ENCODE data around the gene WDR20. TPM values are rescaled to one million over a fixed set of nuclear protein-coding genes. Genes with fewer than 3 reads are reported as not detected.

The WDR20 gene
- total and polyA plus RNA-seq, 2 experiments from 2014 or later = 15.3 to 24.0 TPM

GRCh38 chr14:102213984-102214658 lies 74.4 kb downstream of the WDR20 start:
- no peaks in the 10 kb centered on the region for H3K9me3 ChIP-seq (ENCODE audit: low read depth)
- H3K79me2 ChIP-seq = peaks cover 39% of the 10 kb centered on the region
- H3K4me1 ChIP-seq (ENCODE audit: insufficient read depth) = peaks cover 10% of the 10 kb centered on the region
- no peak overlapping the region for H2AFZ ChIP-seq
- H3K9me2 ChIP-seq (replicated peaks; ENCODE audit: insufficient read depth) = no peaks in the 10 kb centered on the region
- no peak overlapping the region for H3K4me2 ChIP-seq
- TF ChIP-seq CTCF (IDR thresholded peaks at IDR 0.05; ENCODE audit: poor library complexity) (no peak), EZH2 (IDR thresholded peaks at IDR 0.05; ENCODE audit: borderline replicate concordance) (no peak), EZH2phosphoT487 (IDR thresholded peaks at IDR 0.05; ENCODE audit: low read depth, severe bottlenecking, unreplicated experiment) (no peak)
- 90% methylated on average over 24 of the region's 25 CpGs for WGBS (ENCODE audit: low lambda C conversion rate, missing lambda C conversion rate)
- no peak overlapping the region for H3K4me3 ChIP-seq
- H3K27ac ChIP-seq = no peak overlapping the region
- H4K20me1 ChIP-seq (ENCODE audit: insufficient read depth, poor library complexity, severe bottlenecking) = peaks cover 25% of the 10 kb centered on the region
- H3K27me3 ChIP-seq = no peaks in the 10 kb centered on the region
- no peak for DNase-seq (ENCODE audit: low spot score)
- no peaks in the 10 kb centered on the region for H3K36me3 ChIP-seq (replicated peaks; ENCODE audit: insufficient read depth, low read depth)

- no peak overlapping the region for H2AFZ ChIP-seq
Observed at GRCh38 chr14:102215071-102215470, 75.4 kb downstream of the WDR20 start.

GRCh38 chr14:102215576-102216250 lies 76.0 kb downstream of the WDR20 start:
- Histone ChIP-seq H3K4me1 (ENCODE audit: insufficient read depth) (peaks cover 10% of the 10 kb centered on the region), H3K36me3 (replicated peaks; ENCODE audit: insufficient read depth, low read depth) (no peaks in the 10 kb centered on the region), H3K27ac (no peak overlapping the region), H2AFZ (no peak overlapping the region), H3K9me2 (replicated peaks; ENCODE audit: insufficient read depth) (no peaks in the 10 kb centered on the region), H4K20me1 (ENCODE audit: insufficient read depth, poor library complexity, severe bottlenecking) (peaks cover 26% of the 10 kb centered on the region), H3K4me3 (no peak overlapping the region), H3K9me3 (ENCODE audit: low read depth) (no peaks in the 10 kb centered on the region), H3K79me2 (peaks cover 39% of the 10 kb centered on the region), H3K4me2 (no peak overlapping the region), H3K27me3 (no peaks in the 10 kb centered on the region)
- TF ChIP-seq CTCF (IDR thresholded peaks at IDR 0.05; ENCODE audit: poor library complexity) (no peak), EZH2 (IDR thresholded peaks at IDR 0.05; ENCODE audit: borderline replicate concordance) (no peak), EZH2phosphoT487 (IDR thresholded peaks at IDR 0.05; ENCODE audit: low read depth, severe bottlenecking, unreplicated experiment) (no peak)
- DNase-seq (ENCODE audit: low spot score) = no peak
- WGBS (ENCODE audit: low lambda C conversion rate, missing lambda C conversion rate) = 77% methylated on average over 20 of the region's 20 CpGs

More at GRCh38 chr14:102215071-102215470, 75.4 kb downstream of the WDR20 start:
- 70% methylated on average over 12 of the region's 12 CpGs for WGBS (ENCODE audit: low lambda C conversion rate, missing lambda C conversion rate)
- peaks cover 10% of the 10 kb centered on the region for H3K4me1 ChIP-seq (ENCODE audit: insufficient read depth)
- H3K4me3 ChIP-seq = no peak overlapping the region
- peaks cover 39% of the 10 kb centered on the region for H3K79me2 ChIP-seq
- no peak for DNase-seq (ENCODE audit: low spot score)
- H3K36me3 ChIP-seq (replicated peaks; ENCODE audit: insufficient read depth, low read depth) = no peaks in the 10 kb centered on the region
- H4K20me1 ChIP-seq (ENCODE audit: insufficient read depth, poor library complexity, severe bottlenecking) = peaks cover 25% of the 10 kb centered on the region
- H3K9me3 ChIP-seq (ENCODE audit: low read depth) = no peaks in the 10 kb centered on the region
- no peaks in the 10 kb centered on the region for H3K9me2 ChIP-seq (replicated peaks; ENCODE audit: insufficient read depth)
- H3K27me3 ChIP-seq = no peaks in the 10 kb centered on the region
- peak overlapping the region; percentile 2 for H3K4me2 ChIP-seq
- TF ChIP-seq CTCF (IDR thresholded peaks at IDR 0.05; ENCODE audit: poor library complexity) = no peak
- no peak for TF ChIP-seq EZH2phosphoT487 (IDR thresholded peaks at IDR 0.05; ENCODE audit: low read depth, severe bottlenecking, unreplicated experiment)
- no peak for TF ChIP-seq EZH2 (IDR thresholded peaks at IDR 0.05; ENCODE audit: borderline replicate concordance)
- no peak overlapping the region for H3K27ac ChIP-seq

All from hepatocyte (in vitro differentiated cells).